KBM-7 (cell line): ENCODE measurements around the gene PPP4R4.
"Not testable (repeated sequence)": the region's sequence is repeated elsewhere in the genome, so short reads cannot be mapped to it uniquely, and the experiment has no call there.

ENCODE experiments used
- DNase-seq: peaks from one replicate; pipeline ENCODE4 v3.0.0-alpha.2; 2015
- in situ Hi-C: fragments of 300-500 bp; cut with MboI; formaldehyde crosslinking; loops from 2 replicates; pipeline ENCODE4 v1.14.3; 2020; ENCODE audit warnings: low sequenced_read_pairs, low pct_unique_long_range_greater_than_20kb, mixed read lengths

The PPP4R4 gene

GRCh38 chr14:94143239-94143638, 30.9 kb upstream of the PPP4R4 start:
- DNase-seq = no peak
- in situ Hi-C loops = no loop called here

GRCh38 chr14:94143711-94144110, 30.4 kb upstream of the PPP4R4 start:
- DNase-seq = no peak
- in situ Hi-C loops = no loop called here

- in situ Hi-C loops = no loop called here
- peak; percentile 50 for DNase-seq
Observed at GRCh38 chr14:94144765-94145164, 29.4 kb upstream of the PPP4R4 start.

GRCh38 chr14:94145902-94146527, 28.1 kb upstream of the PPP4R4 start:
- in situ Hi-C loops = no loop called here
- DNase-seq = peak; percentile 26

- in situ Hi-C loops = no loop called here
- DNase-seq = no peak
Observed at GRCh38 chr14:94152676-94153075, 21.4 kb upstream of the PPP4R4 start.

- DNase-seq = no peak
- in situ Hi-C loops = no loop called here
Observed at GRCh38 chr14:94153750-94154342, 20.3 kb upstream of the PPP4R4 start.

- in situ Hi-C loops, DNase-seq: not testable (repeated sequence)
Observed at GRCh38 chr14:94156143-94156542, 18.0 kb upstream of the PPP4R4 start.

GRCh38 chr14:94157197-94157596, 16.9 kb upstream of the PPP4R4 start:
- in situ Hi-C loops = no loop called here
- no peak for DNase-seq

- in situ Hi-C loops = no loop called here
- DNase-seq = no peak
Observed at GRCh38 chr14:94158239-94158883, 15.8 kb upstream of the PPP4R4 start.

- DNase-seq = no peak
- in situ Hi-C loops = no loop called here
Observed at GRCh38 chr14:94161058-94161457, 13.1 kb upstream of the PPP4R4 start.

GRCh38 chr14:94161981-94162380, 12.1 kb upstream of the PPP4R4 start:
- DNase-seq = peak; percentile 12
- in situ Hi-C loops = no loop called here

GRCh38 chr14:94162466-94162865, 11.7 kb upstream of the PPP4R4 start:
- in situ Hi-C loops = no loop called here
- DNase-seq = no peak

GRCh38 chr14:94163796-94164195, 10.3 kb upstream of the PPP4R4 start:
- DNase-seq = peak; percentile 42

GRCh38 chr14:94164685-94165431, 9.3 kb upstream of the PPP4R4 start:
- no peak for DNase-seq
- in situ Hi-C loops = no loop called here

More at GRCh38 chr14:94163796-94164195, 10.3 kb upstream of the PPP4R4 start:
- in situ Hi-C loops = no loop called here

GRCh38 chr14:94165744-94166143, 8.4 kb upstream of the PPP4R4 start:
- in situ Hi-C loops = no loop called here
- no peak for DNase-seq

- DNase-seq = no peak
- in situ Hi-C loops = no loop called here
Observed at GRCh38 chr14:94170136-94170535, 4.0 kb upstream of the PPP4R4 start.

GRCh38 chr14:94171208-94171607, 2.9 kb upstream of the PPP4R4 start:
- DNase-seq = no peak

GRCh38 chr14:94172545-94172944, 1.6 kb upstream of the PPP4R4 start:
- no peak for DNase-seq
- in situ Hi-C loops = no loop called here

More at GRCh38 chr14:94171208-94171607, 2.9 kb upstream of the PPP4R4 start:
- in situ Hi-C loops = no loop called here

- peak; percentile 20 for DNase-seq
- in situ Hi-C loops = no loop called here
Observed at GRCh38 chr14:94173471-94173884, 644 bp upstream of the PPP4R4 start.

GRCh38 chr14:94174604-94175010, 485 bp downstream of the PPP4R4 start:
- no peak for DNase-seq
- in situ Hi-C loops = no loop called here
